IPS DF 19.7 (cell line): ENCODE results near the gene TRIM43.
"Not testable (repeated sequence)": the region's sequence is repeated elsewhere in the genome, so short reads cannot be mapped to it uniquely, and the experiment has no call there.

Source experiments
- DNase-seq: peaks from one replicate; pipeline ENCODE4 v3.0.0-alpha.2; 2013; ENCODE audit warnings: low read depth, low spot score

The TRIM43 gene

DNA sequence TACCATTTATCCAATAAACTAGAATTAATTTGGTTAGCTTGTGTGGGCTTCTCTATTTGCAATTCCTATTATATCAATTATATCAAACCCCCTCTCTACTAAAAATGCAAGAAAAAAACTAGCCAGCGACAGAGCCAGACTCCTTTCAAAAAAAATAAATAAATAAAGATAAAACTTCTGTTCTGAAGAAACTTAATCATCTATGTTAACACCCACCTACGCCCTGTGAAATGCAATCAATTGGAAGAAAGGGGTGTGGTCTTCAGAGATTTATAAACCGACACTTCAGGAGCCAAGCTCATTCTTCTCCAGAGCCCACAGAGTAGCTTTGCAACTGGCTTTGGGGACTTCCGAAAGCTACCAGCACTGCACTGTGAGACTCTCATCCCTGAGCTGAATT is at the start of gene TRIM43:
Gene TRIM43 (plus strand): TSS at position 301 of the 400 bp plus-strand sequence. CDS start 2,023 bp downstream, outside the sequence.
- not testable (repeated sequence) for DNase-seq

DNA sequence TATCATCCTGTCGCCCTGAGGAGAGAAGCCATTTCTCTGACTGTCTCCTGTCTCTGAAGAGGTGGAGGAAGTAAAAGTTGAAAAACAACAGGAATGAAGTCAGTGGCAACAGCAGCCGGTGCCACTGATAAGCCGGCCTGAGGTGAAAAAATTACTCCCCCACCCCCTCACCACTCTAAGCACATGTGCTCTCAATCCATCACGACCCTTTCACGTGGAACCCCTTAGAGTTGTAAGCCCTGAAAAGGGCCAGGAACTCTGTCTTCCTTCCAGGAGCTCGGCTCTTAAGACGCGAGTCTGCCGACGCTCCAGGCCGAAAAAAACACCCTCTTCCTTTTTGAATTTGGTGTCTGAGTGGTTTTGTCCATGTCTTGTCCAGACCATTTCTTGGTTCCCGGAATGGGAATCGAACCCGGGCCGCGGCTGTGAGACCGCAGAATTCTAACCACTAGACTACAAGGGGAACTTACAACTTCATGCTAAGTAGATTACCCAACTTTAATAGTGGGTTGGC is 40.7 kb upstream of the TRIM43 start:
- DNase-seq = no peak

DNA sequence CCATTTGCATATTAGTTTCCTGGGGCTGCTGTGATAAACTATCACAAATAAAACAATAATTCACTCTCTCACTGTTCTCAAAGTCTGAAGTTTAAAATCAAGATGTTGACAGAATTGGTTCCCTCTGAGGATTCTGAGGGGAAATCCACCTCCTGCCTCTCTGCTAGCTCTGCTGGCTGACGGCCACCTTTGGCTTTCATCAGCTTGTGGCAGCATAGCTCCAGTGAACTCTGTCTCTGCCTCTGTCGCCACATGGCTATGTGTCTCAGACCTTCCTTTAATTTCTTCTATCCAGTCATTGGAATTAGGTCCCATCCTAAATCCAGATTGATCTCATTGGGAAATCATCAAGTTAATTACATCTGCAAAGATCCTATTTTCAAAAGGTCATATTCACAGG is 38.9 kb upstream of the TRIM43 start:
- DNase-seq = no peak

DNA sequence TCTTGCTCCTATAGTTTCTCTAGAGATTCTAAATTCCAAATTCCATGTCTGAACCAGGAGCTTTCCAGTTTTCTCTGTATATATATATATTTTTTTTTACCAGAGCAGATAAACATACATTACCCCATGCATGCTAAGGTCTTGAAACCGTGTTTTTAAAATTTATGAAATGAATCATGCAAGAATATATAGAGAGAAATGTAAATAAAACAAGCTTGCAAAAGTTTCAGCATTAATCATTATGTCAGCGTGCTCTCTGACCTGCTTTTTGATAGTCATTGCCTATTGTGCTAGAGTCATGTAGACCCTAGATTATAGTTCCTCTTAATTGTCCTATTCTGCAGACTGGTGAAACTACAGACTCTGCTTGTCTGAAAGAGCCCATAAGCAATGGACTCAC is 22.6 kb upstream of the TRIM43 start:
- no peak for DNase-seq

DNA sequence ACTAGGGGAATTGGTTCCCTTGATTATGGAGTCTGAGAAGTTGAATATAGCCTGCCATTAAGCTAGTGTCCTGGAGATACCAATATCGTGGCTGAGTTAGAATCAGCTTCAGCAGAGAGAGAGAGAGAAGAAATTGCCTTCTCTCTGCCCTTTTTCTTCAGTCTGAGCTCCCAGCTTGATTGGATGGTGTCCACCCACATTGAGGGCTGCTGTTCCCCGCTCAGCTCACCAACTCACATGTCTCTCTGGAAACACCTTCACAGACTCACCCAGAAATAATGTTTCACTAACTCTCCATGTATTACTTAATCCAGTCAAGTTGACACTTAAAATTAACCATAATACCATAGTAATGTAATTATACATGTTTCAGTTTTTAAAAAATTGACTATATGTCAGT is 17.9 kb upstream of the TRIM43 start:
- DNase-seq = no peak

DNA sequence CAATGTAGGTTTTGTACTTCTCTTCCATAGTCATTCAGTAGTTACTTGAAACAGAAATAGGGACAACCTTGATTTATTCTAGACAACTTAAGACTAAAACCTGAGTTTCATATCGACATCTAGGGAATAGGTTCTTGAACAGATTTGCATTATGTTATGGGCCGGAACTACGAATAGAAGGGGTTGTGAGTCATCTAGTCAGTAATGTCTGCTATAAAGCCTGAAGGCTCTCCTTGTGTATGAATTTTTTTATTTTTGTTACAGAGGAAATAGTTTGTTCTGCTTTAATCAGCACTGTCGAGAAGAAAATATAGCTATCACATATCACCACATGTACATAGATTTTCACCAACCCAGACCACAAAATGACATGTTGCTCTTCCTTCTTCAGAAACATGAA is 17.3 kb upstream of the TRIM43 start:
- no peak for DNase-seq

DNA sequence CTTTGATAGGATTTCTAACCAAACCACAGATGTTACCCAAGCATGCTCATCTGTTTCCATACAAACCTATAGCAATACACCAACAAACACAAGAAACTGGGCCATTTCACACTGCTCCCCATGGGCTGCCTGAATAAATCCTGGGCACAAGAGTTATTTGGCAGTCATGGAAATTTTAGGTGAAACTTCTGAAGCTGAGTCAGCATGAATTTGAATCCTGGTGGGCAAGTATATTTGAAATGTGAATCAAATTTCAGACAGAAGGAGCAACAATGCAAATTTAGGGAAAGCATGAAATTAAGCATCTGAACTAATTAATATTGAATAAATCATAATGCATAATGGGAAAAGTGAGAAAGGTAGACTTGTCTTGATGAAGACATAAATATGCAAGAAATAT is 15.9 kb upstream of the TRIM43 start:
- DNase-seq = no peak

DNA sequence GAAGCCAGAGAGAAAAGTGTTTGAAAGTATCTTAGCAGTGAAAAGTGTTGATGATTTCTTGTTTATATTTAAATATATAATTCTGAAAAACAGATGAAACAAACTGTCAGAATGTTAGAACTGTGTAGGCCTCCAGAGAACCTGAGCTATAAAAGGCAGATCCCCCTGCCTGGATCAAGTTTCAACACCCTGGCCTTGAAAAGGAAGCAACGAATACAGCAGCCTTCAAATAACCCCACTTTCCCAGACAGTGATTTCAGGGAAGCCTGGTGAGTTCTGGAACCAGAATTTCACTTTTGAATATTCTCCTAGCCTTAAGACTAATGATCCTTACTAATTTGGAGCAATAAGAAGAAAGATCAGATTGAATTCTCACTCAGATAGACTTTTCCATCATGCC is 13.3 kb upstream of the TRIM43 start:
- no peak for DNase-seq

DNA sequence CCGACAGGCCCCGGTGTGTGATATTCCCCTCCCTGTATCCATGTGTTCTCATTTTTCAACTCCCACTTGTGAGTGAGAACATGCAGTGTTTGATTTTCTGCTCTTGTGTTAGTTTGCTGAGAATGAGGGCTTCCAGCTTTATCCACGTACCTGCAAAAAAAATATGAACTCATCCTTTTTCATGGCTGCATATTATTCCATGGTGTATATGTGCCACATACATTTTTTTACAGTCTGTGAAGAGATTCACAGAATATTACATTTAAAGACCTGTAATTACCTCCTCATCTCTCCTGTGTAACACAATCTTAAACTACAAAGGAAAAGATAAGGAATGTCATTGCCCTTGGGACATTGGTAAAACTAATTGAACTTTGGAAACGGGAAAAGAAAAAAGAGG is 8.3 kb upstream of the TRIM43 start:
- not testable (repeated sequence) for DNase-seq

DNA sequence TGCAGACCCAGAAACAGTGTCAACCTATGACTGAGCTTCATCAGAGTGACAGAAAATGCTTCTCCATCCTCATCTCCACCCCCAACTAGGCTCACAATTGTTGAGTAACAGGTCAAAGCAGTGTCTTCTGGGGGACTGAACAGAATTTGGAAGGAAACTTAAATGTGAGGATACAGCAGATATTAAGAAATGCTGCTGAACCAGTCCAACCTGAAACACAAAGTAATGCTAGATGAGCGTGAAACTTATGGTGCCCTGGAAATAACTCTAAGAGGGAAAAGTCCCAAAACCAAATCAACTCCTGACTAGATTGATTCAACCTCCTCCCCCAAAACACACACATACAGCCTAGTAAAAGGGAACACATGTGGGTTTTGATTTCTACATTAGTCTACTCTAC is 7.5 kb upstream of the TRIM43 start:
- not testable (repeated sequence) for DNase-seq

DNA sequence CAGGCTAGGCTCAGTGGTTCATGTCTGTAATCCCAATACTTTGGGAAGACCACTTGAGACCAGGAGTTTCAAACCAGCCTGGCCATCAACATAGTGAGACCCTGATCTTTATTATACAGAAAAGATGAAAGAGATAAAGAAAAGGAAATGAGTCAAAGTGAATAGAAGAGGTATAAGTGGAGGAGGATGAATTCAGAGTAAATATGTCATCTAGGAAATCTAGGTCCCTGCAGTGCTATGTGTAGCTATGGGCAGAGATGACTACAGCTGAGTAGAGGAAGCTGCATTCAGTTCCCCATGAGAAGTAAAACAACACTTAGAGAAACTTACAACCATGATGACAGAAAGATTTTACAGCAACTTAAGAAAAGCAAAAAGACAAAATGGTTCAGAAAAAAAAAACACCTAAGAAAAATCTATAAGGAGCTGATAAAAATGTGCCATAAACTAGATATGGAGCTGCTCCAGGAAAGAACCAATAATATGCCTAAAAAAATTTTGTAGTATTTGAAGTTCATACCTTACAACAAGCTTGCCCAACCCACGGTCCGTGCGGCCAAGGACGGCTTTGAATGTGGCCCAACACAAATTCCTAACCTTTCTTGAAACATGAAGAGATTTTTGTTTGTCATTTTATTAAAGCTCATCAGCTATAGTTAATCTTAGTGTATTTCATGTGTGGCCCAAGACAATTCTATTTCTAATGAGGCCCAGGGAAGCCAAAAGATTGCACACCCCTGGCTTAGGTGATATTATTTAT is 1.8 kb upstream of the TRIM43 start:
- not testable (repeated sequence) for DNase-seq

DNA sequence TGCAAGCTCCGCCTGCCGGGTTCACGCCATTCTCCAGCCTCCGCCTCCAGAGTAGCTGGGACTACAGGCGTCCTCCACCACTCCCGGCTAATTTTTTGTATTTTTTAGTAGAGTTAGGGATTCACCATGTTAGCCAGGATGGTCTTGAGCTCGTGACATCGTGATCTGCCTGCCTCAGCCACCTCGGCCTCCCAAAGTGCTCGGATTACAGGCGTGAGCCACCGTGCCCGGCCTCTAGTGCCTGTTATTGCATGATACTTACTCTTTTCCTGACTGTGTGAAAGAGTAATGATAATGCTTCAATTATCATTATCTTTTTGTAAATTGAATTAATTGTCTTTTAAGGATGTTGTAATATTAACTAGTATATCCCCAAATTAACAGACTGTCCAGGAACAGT is 1.2 kb downstream of the TRIM43 start:
- DNase-seq = not testable (repeated sequence)

DNA sequence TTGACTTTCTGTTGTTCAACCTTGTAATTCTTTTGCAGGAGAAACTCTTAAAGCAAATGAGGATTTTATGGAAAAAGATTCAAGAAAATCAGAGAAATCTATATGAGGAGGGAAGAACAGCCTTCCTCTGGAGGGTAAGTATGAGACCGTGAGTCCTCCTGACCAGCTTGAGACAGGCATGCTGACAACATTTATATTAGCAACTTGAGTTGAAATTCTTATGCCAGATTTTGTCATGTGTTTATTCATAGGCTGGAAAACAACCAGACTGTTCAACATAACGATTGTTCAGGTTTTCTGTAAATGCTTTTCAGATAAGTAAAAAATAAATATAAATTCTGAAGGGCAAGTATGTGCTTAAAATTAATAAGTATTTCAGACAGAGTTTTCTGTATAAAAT is 3.2 kb downstream of the TRIM43 start:
- DNase-seq = not testable (repeated sequence)

DNA sequence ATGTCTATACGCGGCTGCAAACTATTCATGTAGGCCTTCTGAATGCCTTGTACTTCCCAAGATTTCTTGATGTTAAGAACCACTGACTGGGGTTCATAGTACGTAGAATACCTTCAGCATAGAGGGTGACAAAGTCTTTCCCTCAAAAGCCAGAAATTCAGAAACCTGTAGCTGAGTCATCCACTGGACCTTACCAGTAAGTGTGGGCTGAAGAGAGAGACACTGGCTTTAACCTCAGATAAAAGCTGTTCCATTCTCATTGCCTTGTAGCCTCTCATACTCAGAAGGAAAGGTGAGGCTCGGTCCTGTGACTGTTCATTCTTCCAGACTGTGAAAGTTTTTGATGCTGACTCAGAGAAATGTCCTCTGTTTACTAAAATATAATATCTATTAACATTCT is 9.5 kb downstream of the TRIM43 start:
- not testable (repeated sequence) for DNase-seq

DNA sequence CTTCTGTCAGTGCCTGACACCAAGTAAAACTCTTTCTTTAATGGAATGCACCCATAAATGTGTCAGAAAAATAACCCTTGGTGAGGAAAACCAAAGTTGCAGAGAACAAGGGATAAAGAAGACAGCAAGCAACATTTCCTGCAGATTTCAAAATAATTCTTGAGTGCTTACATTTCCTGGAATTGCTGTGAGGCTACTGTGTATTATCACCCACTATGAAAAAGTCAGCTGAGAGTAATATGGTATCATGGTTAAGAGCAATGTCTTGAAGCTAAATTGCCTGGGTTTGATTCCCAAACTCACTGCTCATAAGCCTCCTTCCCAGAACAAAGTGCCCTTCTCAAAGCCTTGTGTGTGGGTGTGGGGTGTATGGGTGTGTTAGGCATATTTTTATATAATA is 10.3 kb downstream of the TRIM43 start:
- not testable (repeated sequence) for DNase-seq

DNA sequence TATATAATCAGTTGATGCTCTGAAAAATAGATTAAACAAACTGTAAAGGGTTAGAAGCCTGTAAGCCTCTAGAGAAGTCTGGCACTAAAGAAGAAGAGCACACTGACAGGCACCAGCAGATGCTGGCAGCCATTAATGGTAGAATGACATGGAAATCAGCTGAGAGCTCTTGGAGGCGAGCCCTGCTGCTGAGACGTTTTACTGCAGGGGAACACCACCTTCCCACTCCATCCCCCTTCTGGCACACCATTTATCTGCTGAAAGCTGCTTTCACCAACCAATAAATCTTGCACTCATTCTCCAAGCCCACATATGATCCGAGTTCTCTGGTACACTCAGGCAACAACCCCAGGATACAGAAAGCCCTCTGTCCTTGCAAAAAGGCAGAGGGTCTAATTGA is 16.6 kb downstream of the TRIM43 start:
- DNase-seq = not testable (repeated sequence)

DNA sequence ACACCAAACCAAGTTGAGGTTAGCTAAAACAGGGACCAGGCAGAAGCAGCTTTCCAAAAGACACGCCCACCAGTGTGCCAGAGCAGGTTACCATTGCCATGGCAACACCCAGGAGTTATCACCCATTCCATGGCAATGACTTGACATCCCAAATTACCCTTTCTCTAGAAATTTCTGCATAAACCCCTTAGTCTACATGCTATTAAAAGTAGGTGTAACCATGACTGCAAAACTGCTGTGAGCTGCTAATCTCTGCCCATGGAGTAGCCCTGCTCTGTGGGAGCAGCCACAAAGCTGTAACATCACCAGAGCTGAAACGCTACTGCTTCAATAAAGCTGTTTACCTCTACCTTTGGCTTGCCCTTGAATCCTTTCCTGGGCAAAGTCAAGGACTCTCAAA is 18.0 kb downstream of the TRIM43 start:
- not testable (repeated sequence) for DNase-seq

DNA sequence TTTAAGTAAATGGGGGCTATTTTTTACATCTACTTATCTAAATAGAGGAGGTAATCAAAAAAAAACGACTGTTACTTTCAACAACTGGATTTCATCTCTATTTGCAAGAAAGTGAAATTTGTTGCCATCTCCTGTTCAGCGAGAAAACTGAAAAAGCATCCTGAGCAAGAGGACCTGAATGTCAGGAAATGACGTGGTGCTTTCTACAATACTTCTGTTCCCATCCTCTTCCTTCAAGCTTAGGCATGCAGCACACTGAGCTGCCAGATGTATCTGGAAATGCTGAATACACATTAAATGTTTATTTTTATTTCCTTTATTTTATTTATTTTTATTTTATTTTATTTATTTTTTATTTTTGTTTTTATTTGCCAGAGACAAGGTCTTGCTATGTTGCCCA is 21.2 kb downstream of the TRIM43 start:
- not testable (repeated sequence) for DNase-seq

DNA sequence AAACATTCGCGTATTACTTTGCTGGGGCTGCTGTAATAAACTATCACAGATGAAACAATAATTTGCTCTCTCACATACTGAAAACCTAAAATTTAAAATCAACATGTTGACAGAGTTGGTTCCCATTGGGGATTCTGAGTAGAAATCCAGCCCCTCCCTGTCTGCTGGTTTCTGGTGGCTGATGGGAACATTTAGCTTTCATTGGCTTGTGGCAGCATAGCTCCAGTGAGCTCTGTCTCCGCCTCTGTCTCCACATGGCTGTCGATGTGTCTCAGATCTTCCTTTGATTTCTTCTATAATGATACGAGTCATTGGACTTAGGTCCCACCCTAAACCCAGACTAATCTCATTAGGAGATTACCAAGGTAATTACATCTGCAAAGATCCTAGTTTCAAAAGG is 30.9 kb downstream of the TRIM43 start:
- DNase-seq = not testable (repeated sequence)

DNA sequence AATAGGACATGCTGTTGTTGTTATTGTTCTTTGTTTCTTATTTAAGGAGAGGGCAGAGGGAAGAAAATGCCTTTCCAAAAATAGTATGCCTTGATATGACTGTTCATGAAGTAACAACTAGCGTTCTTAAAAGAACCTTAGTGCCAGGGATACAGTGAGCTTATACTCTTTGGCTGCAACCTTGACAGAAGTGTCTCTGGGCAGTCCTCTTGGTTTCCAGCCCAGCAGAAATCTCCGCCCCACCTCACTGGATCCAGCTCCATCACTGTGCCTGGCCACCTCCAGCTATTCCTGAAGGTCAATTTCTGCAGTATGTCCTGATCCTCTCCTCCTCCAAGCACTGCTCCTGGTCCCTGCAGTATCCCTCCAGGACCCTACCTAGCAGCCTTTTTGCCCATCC is 39.2 kb downstream of the TRIM43 start:
- DNase-seq = not testable (repeated sequence)

DNA sequence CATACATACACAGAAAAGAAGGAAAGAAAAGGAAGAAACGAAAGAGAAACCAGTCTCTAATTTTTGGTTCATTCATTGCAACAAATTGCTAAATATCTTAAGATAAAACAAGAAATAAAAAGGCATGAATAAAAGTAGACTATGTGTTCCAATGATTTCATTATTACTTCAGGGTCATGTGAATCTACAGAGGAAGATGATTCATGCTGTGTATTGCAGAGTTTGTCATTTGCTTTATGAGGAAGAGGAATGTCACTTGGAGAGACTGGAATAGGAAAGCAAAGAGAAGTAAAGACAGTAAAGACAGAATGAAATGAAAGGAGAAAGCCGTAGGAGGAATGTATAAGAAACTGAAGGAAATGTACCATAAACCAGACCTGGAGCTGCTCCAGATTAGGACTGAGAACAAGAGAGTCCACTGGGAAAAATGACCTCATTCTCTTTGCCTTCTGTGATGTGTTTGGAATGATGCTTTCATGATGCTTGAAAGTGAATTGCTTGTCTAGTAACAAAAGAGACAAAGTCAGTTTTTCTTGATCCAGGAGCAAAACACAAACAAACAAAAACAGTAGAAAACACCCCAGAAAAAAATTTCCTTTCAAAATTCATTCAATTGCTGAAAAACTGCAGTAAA is 41.9 kb downstream of the TRIM43 start:
- DNase-seq = not testable (repeated sequence)

DNA sequence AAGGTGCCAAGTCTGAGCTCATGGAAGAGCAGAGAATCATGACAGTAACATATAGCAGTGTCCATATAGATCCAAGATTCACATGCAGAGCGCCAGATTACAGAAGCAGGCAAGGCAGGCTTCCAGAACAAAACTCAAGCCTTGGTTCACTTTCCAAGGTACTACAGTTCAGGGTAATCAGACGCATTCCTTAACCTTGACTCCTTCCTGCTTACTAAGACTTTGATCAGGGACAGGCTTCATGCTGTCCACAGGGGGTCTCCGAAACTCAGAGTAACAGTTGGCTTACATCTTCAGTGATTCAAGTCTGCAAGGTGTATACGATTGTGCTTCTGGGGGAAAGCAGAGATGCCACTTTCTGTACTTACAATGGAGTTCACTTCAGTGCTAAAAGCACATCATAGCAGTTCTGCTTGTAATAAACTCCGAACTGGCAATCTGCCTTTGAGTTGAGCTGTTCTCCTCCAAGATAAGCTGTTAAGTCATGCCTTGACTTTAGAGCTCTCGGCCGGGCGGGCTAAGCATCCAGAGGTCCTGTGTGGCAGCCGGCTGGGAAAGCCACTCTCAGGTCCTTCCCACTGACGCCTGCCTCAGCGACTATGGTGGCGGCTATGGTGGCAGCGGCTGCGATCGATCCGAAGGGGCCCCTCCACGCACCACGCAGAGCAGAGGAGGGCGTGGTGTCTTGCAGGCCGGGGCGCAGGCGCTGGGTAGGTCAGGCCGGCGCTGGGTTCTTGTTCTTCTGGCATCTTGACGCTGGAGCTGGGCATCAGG is 48.9 kb downstream of the TRIM43 start:
- not testable (repeated sequence) for DNase-seq
